Memory B cell (primary cell): ENCODE results near the gene ACTG2.

ENCODE experiments used
- ATAC-seq: fragments of 150-1000 bp; cut with Tn5 transposase; 2 replicates; pipeline ENCODE4 v1.10.0; 2021; ENCODE audit warnings: low read depth, mild to moderate bottlenecking, moderate library complexity
- DNase-seq, 2 donors: peaks; one replicate each; pipeline ENCODE4 v3.0.0; 2022; ENCODE audit warnings: low spot score in 2 of 2
- H3K27ac Mint-ChIP-seq: one replicate; pipeline ENCODE4 v1.8.0; 2022; ENCODE audit warnings: mild to moderate bottlenecking, moderate library complexity, mixed read lengths
- H3K27me3 Mint-ChIP-seq: one replicate; pipeline ENCODE4 v1.8.0; 2022; ENCODE audit warnings: mixed read lengths
- H3K36me3 Mint-ChIP-seq: one replicate; pipeline ENCODE4 v1.8.0; 2022; ENCODE audit warnings: mild to moderate bottlenecking, mixed read lengths
- H3K4me1 Mint-ChIP-seq: one replicate; pipeline ENCODE4 v1.8.0; 2022; ENCODE audit warnings: mixed read lengths
- H3K4me3 Mint-ChIP-seq: one replicate; pipeline ENCODE4 v1.8.0; 2022; ENCODE audit warnings: mild to moderate bottlenecking, moderate library complexity, mixed read lengths
- H3K9me3 Mint-ChIP-seq: one replicate; pipeline ENCODE4 v1.8.0; 2022; ENCODE audit warnings: mixed read lengths

Gene ACTG2

GRCh38 chr2:73944714-73945113 is 51.9 kb downstream of the ACTG2 start:
- H3K27me3 Mint-ChIP-seq = no peaks in the 10 kb centered on the region
- ATAC-seq = no peak
- H3K4me3 Mint-ChIP-seq = no peak overlapping the region
- H3K4me1 Mint-ChIP-seq = peaks cover 24% of the 10 kb centered on the region
- no peaks in the 10 kb centered on the region for H3K9me3 Mint-ChIP-seq
- DNase-seq = no peak
- peaks cover 13% of the 10 kb centered on the region for H3K36me3 Mint-ChIP-seq
- peak overlapping the region; percentile 8 for H3K27ac Mint-ChIP-seq

- H3K27me3 Mint-ChIP-seq = no peaks in the 10 kb centered on the region
- no peak for DNase-seq
- no peak for ATAC-seq
- H3K4me3 Mint-ChIP-seq = no peak overlapping the region
- no peak overlapping the region for H3K27ac Mint-ChIP-seq
- H3K9me3 Mint-ChIP-seq = no peaks in the 10 kb centered on the region
- peaks cover 14% of the 10 kb centered on the region for H3K36me3 Mint-ChIP-seq
- H3K4me1 Mint-ChIP-seq = peaks cover 18% of the 10 kb centered on the region
These were observed 53.4 kb downstream of the ACTG2 start for GRCh38 chr2:73946215-73946614.

GRCh38 chr2:73946666-73947065 is 53.9 kb downstream of the ACTG2 start:
- no peaks in the 10 kb centered on the region for H3K27me3 Mint-ChIP-seq
- DNase-seq (no peak), ATAC-seq (no peak)
- peaks cover 18% of the 10 kb centered on the region for H3K36me3 Mint-ChIP-seq
- no peaks in the 10 kb centered on the region for H3K9me3 Mint-ChIP-seq
- peaks cover 16% of the 10 kb centered on the region for H3K4me1 Mint-ChIP-seq
- H3K27ac Mint-ChIP-seq = no peak overlapping the region
- no peak overlapping the region for H3K4me3 Mint-ChIP-seq

- peaks cover 23% of the 10 kb centered on the region for H3K36me3 Mint-ChIP-seq
- H3K9me3 Mint-ChIP-seq = no peaks in the 10 kb centered on the region
- no peak overlapping the region for H3K4me3 Mint-ChIP-seq
- ATAC-seq = no peak
- no peak for DNase-seq
- peaks cover 15% of the 10 kb centered on the region for H3K4me1 Mint-ChIP-seq
- H3K27me3 Mint-ChIP-seq = no peaks in the 10 kb centered on the region
- no peak overlapping the region for H3K27ac Mint-ChIP-seq
These were observed 54.7 kb downstream of the ACTG2 start for GRCh38 chr2:73947412-73948018.

- Mint-ChIP-seq H3K9me3 (no peaks in the 10 kb centered on the region), H3K36me3 (peaks cover 29% of the 10 kb centered on the region), H3K4me1 (peaks cover 15% of the 10 kb centered on the region), H3K27me3 (no peaks in the 10 kb centered on the region), H3K4me3 (no peak overlapping the region), H3K27ac (no peak overlapping the region)
- DNase-seq = no peak
- no peak for ATAC-seq
These were observed 57.0 kb downstream of the ACTG2 start for GRCh38 chr2:73949802-73950201.

- peaks cover 37% of the 10 kb centered on the region for H3K36me3 Mint-ChIP-seq
- no peaks in the 10 kb centered on the region for H3K27me3 Mint-ChIP-seq
- no peak overlapping the region for H3K27ac Mint-ChIP-seq
- DNase-seq (no peak), ATAC-seq (no peak)
- no peaks in the 10 kb centered on the region for H3K9me3 Mint-ChIP-seq
- H3K4me3 Mint-ChIP-seq = no peak overlapping the region
- peaks cover 10% of the 10 kb centered on the region for H3K4me1 Mint-ChIP-seq
These were observed 60.0 kb downstream of the ACTG2 start for GRCh38 chr2:73952499-73953446.

GRCh38 chr2:73956218-73956865 is 63.5 kb downstream of the ACTG2 start:
- H3K27ac Mint-ChIP-seq = no peak overlapping the region
- ATAC-seq (no peak), DNase-seq (no peak)
- peaks cover 52% of the 10 kb centered on the region for H3K36me3 Mint-ChIP-seq
- no peaks in the 10 kb centered on the region for H3K27me3 Mint-ChIP-seq
- H3K9me3 Mint-ChIP-seq = no peaks in the 10 kb centered on the region
- peaks cover 2% of the 10 kb centered on the region for H3K4me1 Mint-ChIP-seq
- no peak overlapping the region for H3K4me3 Mint-ChIP-seq

- peaks cover 36% of the 10 kb centered on the region for H3K36me3 Mint-ChIP-seq
- H3K27me3 Mint-ChIP-seq = no peaks in the 10 kb centered on the region
- ATAC-seq = no peak
- no peak for DNase-seq
- H3K27ac Mint-ChIP-seq = no peak overlapping the region
- peaks cover 5% of the 10 kb centered on the region for H3K9me3 Mint-ChIP-seq
- no peak overlapping the region for H3K4me3 Mint-ChIP-seq
- peaks cover 7% of the 10 kb centered on the region for H3K4me1 Mint-ChIP-seq
These were observed 68.5 kb downstream of the ACTG2 start for GRCh38 chr2:73961274-73961673.

- Mint-ChIP-seq H3K9me3 (peaks cover 5% of the 10 kb centered on the region), H3K4me1 (peaks cover 7% of the 10 kb centered on the region), H3K27ac (no peak overlapping the region), H3K36me3 (peaks cover 30% of the 10 kb centered on the region), H3K27me3 (no peaks in the 10 kb centered on the region), H3K4me3 (no peak overlapping the region)
- DNase-seq (no peak), ATAC-seq (no peak)
These were observed 69.2 kb downstream of the ACTG2 start for GRCh38 chr2:73961823-73962615.

GRCh38 chr2:73962798-73963197 is 70.0 kb downstream of the ACTG2 start:
- Mint-ChIP-seq H3K4me3 (no peak overlapping the region), H3K27me3 (no peaks in the 10 kb centered on the region), H3K27ac (no peak overlapping the region), H3K4me1 (peaks cover 7% of the 10 kb centered on the region), H3K36me3 (peaks cover 27% of the 10 kb centered on the region), H3K9me3 (peaks cover 5% of the 10 kb centered on the region)
- DNase-seq (no peak), ATAC-seq (no peak)

GRCh38 chr2:73963385-73964120 is 70.7 kb downstream of the ACTG2 start:
- peaks cover 5% of the 10 kb centered on the region for H3K9me3 Mint-ChIP-seq

GRCh38 chr2:73964223-73964622 is 71.4 kb downstream of the ACTG2 start:
- Mint-ChIP-seq H3K4me1 (peaks cover 7% of the 10 kb centered on the region), H3K36me3 (peaks cover 15% of the 10 kb centered on the region), H3K9me3 (peaks cover 5% of the 10 kb centered on the region), H3K27me3 (no peaks in the 10 kb centered on the region), H3K4me3 (no peak overlapping the region), H3K27ac (no peak overlapping the region)
- DNase-seq = no peak
- ATAC-seq = no peak

More at GRCh38 chr2:73963385-73964120, 70.7 kb downstream of the ACTG2 start:
- ATAC-seq (peak; percentile 46), DNase-seq (no peak)
- Mint-ChIP-seq H3K27ac (no peak overlapping the region), H3K36me3 (peaks cover 21% of the 10 kb centered on the region), H3K4me3 (no peak overlapping the region), H3K4me1 (peaks cover 7% of the 10 kb centered on the region), H3K27me3 (no peaks in the 10 kb centered on the region)

- peaks cover 9% of the 10 kb centered on the region for H3K4me1 Mint-ChIP-seq
These were observed 72.2 kb downstream of the ACTG2 start for GRCh38 chr2:73965053-73965452.

More at GRCh38 chr2:73965053-73965452, 72.2 kb downstream of the ACTG2 start:
- ATAC-seq (no peak), DNase-seq (no peak)
- Mint-ChIP-seq H3K4me3 (no peak overlapping the region), H3K27me3 (no peaks in the 10 kb centered on the region), H3K9me3 (peaks cover 5% of the 10 kb centered on the region), H3K27ac (no peak overlapping the region), H3K36me3 (peaks cover 10% of the 10 kb centered on the region)
